Femur (tissue), 1 donor: Measurements from ENCODE around the gene RBM6.
A peak's percentile ranks its signal among the peaks of the same experiment; 100 is the strongest.
"Not testable (repeated sequence)": the region's sequence is repeated elsewhere in the genome, so short reads cannot be mapped to it uniquely, and the experiment has no call there.

Source experiments
- DNase-seq: peaks from one replicate; pipeline ENCODE4 v3.0.0-alpha.2; 2017

The RBM6 gene

GRCh38 chr3:49994476-49994875 is 54.5 kb downstream of the RBM6 start:
- no peak for DNase-seq

- no peak for DNase-seq
Measured at GRCh38 chr3:49996016-49996415, 56.1 kb downstream of the RBM6 start.

GRCh38 chr3:49997862-49998261 is 57.9 kb downstream of the RBM6 start:
- no peak for DNase-seq

- no peak for DNase-seq
Measured at GRCh38 chr3:49998326-49998725, 58.4 kb downstream of the RBM6 start.

GRCh38 chr3:50001511-50001910 is 61.6 kb downstream of the RBM6 start:
- DNase-seq = no peak

GRCh38 chr3:50003216-50003615 is 63.3 kb downstream of the RBM6 start:
- no peak for DNase-seq

GRCh38 chr3:50003824-50004223 is 63.9 kb downstream of the RBM6 start:
- no peak for DNase-seq

- DNase-seq = no peak
Measured at GRCh38 chr3:50008931-50009330, 69.0 kb downstream of the RBM6 start.

- no peak for DNase-seq
Measured at GRCh38 chr3:50010959-50011358, 71.0 kb downstream of the RBM6 start.

- no peak for DNase-seq
Measured at GRCh38 chr3:50015918-50016317, 76.0 kb downstream of the RBM6 start.

- no peak for DNase-seq
Measured at GRCh38 chr3:50028346-50028745, 88.4 kb downstream of the RBM6 start.

GRCh38 chr3:50031201-50031600 is 91.3 kb downstream of the RBM6 start:
- DNase-seq = not testable (repeated sequence)

GRCh38 chr3:50044976-50045375 is 105.0 kb downstream of the RBM6 start:
- DNase-seq = no peak

- DNase-seq = no peak
Measured at GRCh38 chr3:50047426-50047825, 107.5 kb downstream of the RBM6 start.

GRCh38 chr3:50050361-50050760 is 110.4 kb downstream of the RBM6 start:
- no peak for DNase-seq

- no peak for DNase-seq
Measured at GRCh38 chr3:50057756-50058155, 117.8 kb downstream of the RBM6 start.

- DNase-seq = no peak
Measured at GRCh38 chr3:50068134-50068533, 128.2 kb downstream of the RBM6 start.

- DNase-seq = no peak
Measured at GRCh38 chr3:50078091-50078490, 138.1 kb downstream of the RBM6 start.

GRCh38 chr3:50078622-50079021 is 138.7 kb downstream of the RBM6 start:
- DNase-seq = no peak

GRCh38 chr3:50084951-50085350 is 145.0 kb downstream of the RBM6 start:
- not testable (repeated sequence) for DNase-seq

- peak; percentile 96 for DNase-seq
Measured at GRCh38 chr3:50088725-50089608, 149.0 kb downstream of the RBM6 start, which contains the start of gene RBM5. Gene RBM5, plus strand, starts transcription at chr3:50088919. Its CDS starts 1,516 bp downstream, at chr3:50090435.

GRCh38 chr3:50089609-50089945 is 149.6 kb downstream of the RBM6 start:
- no peak for DNase-seq

GRCh38 chr3:50090984-50091383 is 151.0 kb downstream of the RBM6 start:
- DNase-seq = no peak

GRCh38 chr3:50095352-50095998 is 155.5 kb downstream of the RBM6 start:
- no peak for DNase-seq
